B cell (primary cell): Measurements from ENCODE around the gene PDE3B. TPM values are rescaled to one million over a fixed set of nuclear protein-coding genes. Genes with fewer than 3 reads are reported as not detected.

Experiments used
- ATAC-seq: fragments of 200-7000 bp; cut with Tn5 transposase; one replicate; pipeline ENCODE4 v1.10.0; 2021; ENCODE audit warnings: low read depth, mild to moderate bottlenecking, moderate number of reproducible peaks, moderate library complexity
- CTCF ChIA-PET: fragments of 350-600 bp; sonication (Branson Sonifier 250); formaldehyde crosslinking; loops from one replicate; lab custom pipeline; 2021; ENCODE audit warnings: antibody characterized with exemption, inconsistent platforms; lab: Charles Lee
- POLR2A ChIA-PET: fragments of 350-600 bp; sonication (Branson Sonifier 250); formaldehyde crosslinking; loops from one replicate; lab custom pipeline; 2021; ENCODE audit warnings: antibody characterized with exemption; lab: Charles Lee
- DNase-seq: peaks from one replicate; pipeline ENCODE4 v3.0.0; 2013
- H2AFZ ChIP-seq: 2 replicates; pipeline ENCODE4 v1.6.1; 2012; ENCODE audit warnings: mild to moderate bottlenecking, low read depth, low read length; ENCODE audit not compliant: insufficient read depth, poor library complexity, severe bottlenecking
- H3K27ac ChIP-seq, 2 donors: 1 replicate in 1 of 2; 2 replicates in 1 of 2; pipeline ENCODE4 v1.5.1; 2012 to 2013; ENCODE audit warnings: low read length in 2 of 2, mild to moderate bottlenecking in 2 of 2, moderate library complexity in 1 of 2
- H3K27me3 ChIP-seq, 4 experiments: fragments of 200-600 bp in 1 of 4; sonication (generic) in 1 of 4; replicated peaks in 1 of 4; 1 replicate in 2 of 4; 2 replicates in 2 of 4; pipeline versions ENCODE4 v1.6.1 to v1.7.0; 2013 to 2016; ENCODE audit warnings: low read length in 3 of 4, mild to moderate bottlenecking in 2 of 4, mixed read lengths in 1 of 4, moderate library complexity in 1 of 4; ENCODE audit not compliant: insufficient read depth in 4 of 4, control insufficient read depth in 3 of 4; ENCODE audit errors: control extremely low read depth in 1 of 4
- H3K36me3 ChIP-seq, 2 experiments: replicated peaks in 1 of 2; 1 replicate in 1 of 2; 2 replicates in 1 of 2; pipeline versions ENCODE4 v1.6.1 to v1.7.1; 2013; ENCODE audit warnings: low read length in 1 of 2; ENCODE audit not compliant: insufficient read depth in 2 of 2, control insufficient read depth in 1 of 2; ENCODE audit errors: control extremely low read depth in 1 of 2, extremely low read depth in 1 of 2
- H3K4me1 ChIP-seq, 2 donors: fragments of 200-600 bp in 1 of 2; sonication (generic) in 1 of 2; 1 replicate in 1 of 2; 2 replicates in 1 of 2; pipeline versions ENCODE4 v1.5.1 to v1.6.1; 2013 to 2017; ENCODE audit warnings: low read length in 2 of 2; ENCODE audit not compliant: control insufficient read depth in 2 of 2, insufficient read depth in 2 of 2
- H3K4me2 ChIP-seq: replicated peaks from 2 replicates; pipeline ENCODE3; 2012; ENCODE audit warnings: mild to moderate bottlenecking, low read depth, low read length; ENCODE audit not compliant: poor library complexity, severe bottlenecking
- H3K4me3 ChIP-seq, 5 experiments: fragments of 200-600 bp in 1 of 5; sonication (generic) in 1 of 5; 1 replicate in 3 of 5; 2 replicates in 2 of 5; pipeline versions ENCODE4 v1.5.1 to v1.7.0; 2011 to 2016; ENCODE audit warnings: low read length in 4 of 5, mild to moderate bottlenecking in 4 of 5, low read depth in 2 of 5, control low read depth in 1 of 5, moderate library complexity in 1 of 5; ENCODE audit not compliant: insufficient read depth in 1 of 5; ENCODE audit errors: control extremely low read depth in 1 of 5, extremely low read depth in 1 of 5
- H3K79me2 ChIP-seq: fragments of 200-600 bp; sonication (generic); one replicate; pipeline ENCODE4 v1.6.0; 2016; ENCODE audit warnings: low read length; ENCODE audit not compliant: control insufficient read depth, insufficient read depth
- H3K9ac ChIP-seq: fragments of 200-600 bp; sonication (generic); 2 replicates; pipeline ENCODE4 v1.6.1; 2017; ENCODE audit warnings: mild to moderate bottlenecking, low read length, moderate library complexity
- H3K9me3 ChIP-seq, 3 donors: one replicate each; pipeline versions ENCODE4 v1.6.1 to v1.7.1; 2013; ENCODE audit warnings: low read length in 2 of 3; ENCODE audit not compliant: control insufficient read depth in 2 of 3, insufficient read depth in 1 of 3; ENCODE audit errors: control extremely low read depth in 1 of 3
- H4K20me1 ChIP-seq: 2 replicates; pipeline ENCODE4 v1.6.0; 2012; ENCODE audit warnings: mild to moderate bottlenecking, low read length; ENCODE audit not compliant: insufficient read depth, control insufficient read depth, poor library complexity, severe bottlenecking
- H3K27ac Mint-ChIP-seq: one replicate; pipeline ENCODE4 v1.8.0; 2021; ENCODE audit warnings: mixed read lengths
- H3K27me3 Mint-ChIP-seq: one replicate; pipeline ENCODE4 v1.8.0; 2021; ENCODE audit warnings: mixed read lengths
- H3K4me1 Mint-ChIP-seq: one replicate; pipeline ENCODE4 v1.8.0; 2021; ENCODE audit warnings: mixed read lengths
- H3K4me3 Mint-ChIP-seq: one replicate; pipeline ENCODE4 v1.8.0; 2021; ENCODE audit warnings: mixed read lengths
- H3K9me3 Mint-ChIP-seq: one replicate; pipeline ENCODE4 v1.8.0; 2022; ENCODE audit warnings: mixed read lengths; ENCODE audit not compliant: insufficient read depth
- CTCF ChIP-seq: fragments of 200-600 bp; IDR thresholded peaks from one replicate; pipeline ENCODE4 v1.8.0; 2022; ENCODE audit warnings: antibody characterized with exemption, mild to moderate bottlenecking
- EZH2 ChIP-seq: IDR thresholded peaks from 2 replicates; pipeline ENCODE4 v1.6.1; 2012; ENCODE audit warnings: borderline replicate concordance, low read depth, mild to moderate bottlenecking, moderate library complexity, low read length; ENCODE audit not compliant: insufficient read depth, poor library complexity, severe bottlenecking
- WGBS: methylation state at CpG from one replicate; pipeline ENCODE4 v1.1.5; 2013; ENCODE audit warnings: missing lambda C conversion rate; ENCODE audit not compliant: insufficient coverage; 5-methylcytosine and 5-hydroxymethylcytosine counted together
- intact Hi-C: fragments of 100-400 bp; cut with micrococcal nuclease; formaldehyde crosslinking; loops from one replicate; pipeline ENCODE4 v1.10.0; 2022
- polyA plus RNA-seq: library from polyadenylated mRNA; depleted of rRNA; stranded (reverse); fragments of >200 nt; gene quantifications from 2 replicates; pipeline ENCODE4 v1.2.3, GENCODE V29; 2012
- total RNA-seq, 2 donors: library from RNA; stranded (reverse); fragments of 120-200 nt in 1 of 2; gene quantifications; 1 replicate in 1 of 2; 2 replicates in 1 of 2; pipeline versions ENCODE4 v1.2.3 to v1.2.4, GENCODE V29; 2013 to 2022

Gene PDE3B
- total and polyA plus RNA-seq, 2 donors (not counting 1 experiment from before 2014, with no cell fraction given): 1.0 to 60.7 TPM

GRCh38 chr11:14618060-14618459 lies 25.5 kb upstream of the PDE3B start:
- no peaks in the 10 kb centered on the region for H3K36me3 ChIP-seq
- no peak overlapping the region for H2AFZ ChIP-seq
- H3K4me2 ChIP-seq: no peak overlapping the region
- Mint-ChIP-seq H3K9me3 (no peaks in the 10 kb centered on the region), H3K27me3 (peaks cover 3% of the 10 kb centered on the region), H3K4me3 (no peak overlapping the region), H3K27ac (no peak overlapping the region), H3K4me1 (no peaks in the 10 kb centered on the region)
- H3K27ac ChIP-seq: no peak overlapping the region
- H3K79me2 ChIP-seq: no peaks in the 10 kb centered on the region
- no peaks in the 10 kb centered on the region for H3K4me1 ChIP-seq
- no CpG with 5 or more reads among the region's 2 CpGs for WGBS
- ChIA-PET CTCF (interaction anchor here (0.5 to 0.9 kb wide), 3 partner anchors 26 to 457 kb away, joined by 3 read pairs; partner anchors contain the start of gene PDE3B), POLR2A (no interaction called here)
- no peaks in the 10 kb centered on the region for H3K27me3 ChIP-seq
- no peak for TF ChIP-seq EZH2
- TF ChIP-seq CTCF: no peak
- H3K9me3 ChIP-seq: no peaks in the 10 kb centered on the region
- intact Hi-C loops: no loop called here
- ATAC-seq: no peak
- no peaks in the 10 kb centered on the region for H4K20me1 ChIP-seq
- no peak for DNase-seq
- H3K4me3 ChIP-seq: no peak overlapping the region
- no peak overlapping the region for H3K9ac ChIP-seq

- Histone ChIP-seq H4K20me1 (no peaks in the 10 kb centered on the region), H3K4me2 (no peak overlapping the region), H3K27me3 (no peaks in the 10 kb centered on the region), H3K4me1 (peaks cover 3% of the 10 kb centered on the region in 2 donors), H2AFZ (no peak overlapping the region), H3K36me3 (no peaks in the 10 kb centered on the region), H3K27ac (no peak overlapping the region), H3K9me3 (no peaks in the 10 kb centered on the region), H3K4me3 (no peak overlapping the region), H3K79me2 (no peaks in the 10 kb centered on the region), H3K9ac (no peak overlapping the region)
- Mint-ChIP-seq H3K27me3 (peaks cover 3% of the 10 kb centered on the region), H3K4me3 (no peak overlapping the region), H3K4me1 (peaks cover 3% of the 10 kb centered on the region), H3K9me3 (no peaks in the 10 kb centered on the region), H3K27ac (no peak overlapping the region)
- no CpG with 5 or more reads among the region's 4 CpGs for WGBS
- CTCF ChIA-PET: no interaction called here
- POLR2A ChIA-PET: no interaction called here
- intact Hi-C loops: no loop called here
- ATAC-seq: no peak
- no peak for DNase-seq
- TF ChIP-seq CTCF (no peak), EZH2 (no peak)
Measured at GRCh38 chr11:14619603-14620531, 23.7 kb upstream of the PDE3B start.
